ENCODE data around the gene CELSR1.

GRCh38 chr22:46491946-46492345 lies 45.5 kb downstream of the CELSR1 start:
- TF ChIP-seq CTCF (conservative IDR thresholded peaks at IDR 0.05; ENCODE audit: low read length) (no peak), EZH2phosphoT487 (IDR thresholded peaks at IDR 0.05; ENCODE audit: borderline replicate concordance, low read depth, low read length) (no peak)

All from OCI-LY7 (cell line).